Body of pancreas (tissue), 4 donors: ENCODE measurements around the gene RPL38. TPM values are rescaled to one million over a fixed set of nuclear protein-coding genes. Genes with fewer than 3 reads are reported as not detected.
A peak's percentile ranks its signal among the peaks of the same experiment; 100 is the strongest.
"Not testable (repeated sequence)": the region's sequence is repeated elsewhere in the genome, so short reads cannot be mapped to it uniquely, and the experiment has no call there.

Source experiments
- ATAC-seq: fragments of 150-250 bp; one replicate; pipeline ENCODE4 v1.9.1; 2016
- DNase-seq, 4 donors: peaks; one replicate each; pipeline ENCODE4 v3.0.0-alpha.2; 2019
- H3K27ac ChIP-seq, 4 donors: fragments of 200-600 bp; sonication (generic); 1 replicate in 3 of 4; 2 replicates in 1 of 4; pipeline versions ENCODE4 v1.5.1 to v1.6.1; 2016 to 2019; ENCODE audit warnings: mild to moderate bottlenecking in 1 of 4, mixed read lengths in 1 of 4, moderate library complexity in 1 of 4
- H3K27me3 ChIP-seq, 2 donors: fragments of 200-600 bp; sonication (generic); one replicate each; pipeline ENCODE4 v1.6.0; 2016; ENCODE audit warnings: mild to moderate bottlenecking in 1 of 2
- H3K36me3 ChIP-seq, 2 donors: fragments of 200-600 bp; sonication (generic); replicated peaks in 1 of 2; 2 replicates each; pipeline ENCODE4 v1.5.1; 2016; ENCODE audit warnings: low read depth in 2 of 2; ENCODE audit not compliant: insufficient read depth in 1 of 2
- H3K4me1 ChIP-seq: fragments of 200-600 bp; sonication (generic); one replicate; pipeline ENCODE4 v1.6.0; 2016
- H3K4me3 ChIP-seq, 2 donors: fragments of 200-600 bp; sonication (generic); 1 replicate in 1 of 2; 2 replicates in 1 of 2; pipeline ENCODE4 v1.5.1; 2016 to 2019
- H3K9me3 ChIP-seq, 3 donors: fragments of 200-600 bp; sonication (generic); 1 replicate in 2 of 3; 2 replicates in 1 of 3; pipeline ENCODE4 v1.5.1; 2016
- CTCF ChIP-seq, 7 experiments: fragments of 450-650 bp in 4 of 7; fragments of 200-600 bp in 3 of 7; sonication (generic) in 3 of 7; IDR thresholded peaks; one replicate each; pipeline ENCODE4 v1.5.1; 2016 to 2019; ENCODE audit warnings: antibody characterized with exemption in 7 of 7
- POLR2A ChIP-seq, 3 donors: fragments of 450-650 bp; IDR thresholded peaks; one replicate each; pipeline ENCODE4 v1.6.1; 2016; ENCODE audit warnings: antibody characterized with exemption in 3 of 3, mild to moderate bottlenecking in 2 of 3
- WGBS, 2 donors: methylation state at CpG; one replicate each; pipeline ENCODE4 v1.1.5; 2017; 5-methylcytosine and 5-hydroxymethylcytosine counted together
- intact Hi-C: fragments of 100-400 bp; cut with DNase I; formaldehyde crosslinking; loops from one replicate; pipeline ENCODE4 v1.15.1; 2023
- total RNA-seq, 2 donors: library from RNA; depleted of rRNA; stranded (reverse); fragments of >200 nt; gene quantifications; one replicate each; pipeline ENCODE4 v1.1.0, GENCODE V29; 2016

The RPL38 gene
- total RNA-seq, 2 donors from 2014 or later = 141 to 156 TPM

GRCh38 chr17:74186498-74186897, 17.0 kb upstream of the RPL38 start:
- Histone ChIP-seq H3K9me3 (no peaks in the 10 kb centered on the region), H3K27me3 (no peaks in the 10 kb centered on the region), H3K4me3 (no peak overlapping the region), H3K27ac (no peak overlapping the region), H3K4me1 (no peaks in the 10 kb centered on the region), H3K36me3 (no peaks in the 10 kb centered on the region)
- WGBS, 2 donors = 78 to 80% methylated on average over 20 of the region's 20 CpGs
- TF ChIP-seq CTCF (IDR thresholded peaks at IDR 0.05) = no peak
- no peak for TF ChIP-seq POLR2A (IDR thresholded peaks at IDR 0.05)
- no peak for DNase-seq
- intact Hi-C loops = no loop called here
- ATAC-seq = no peak

- intact Hi-C loops = no loop called here
- no peak overlapping the region for H3K4me3 ChIP-seq
- ATAC-seq = no peak
- no peak for DNase-seq
- H3K27ac ChIP-seq = no peak overlapping the region
- no peaks in the 10 kb centered on the region for H3K36me3 ChIP-seq
- 28 to 29% methylated on average over 11 of the region's 11 CpGs for WGBS, 2 donors
- no peaks in the 10 kb centered on the region for H3K9me3 ChIP-seq
- peaks cover 2% of the 10 kb centered on the region for H3K4me1 ChIP-seq
- no peaks in the 10 kb centered on the region for H3K27me3 ChIP-seq
- TF ChIP-seq CTCF (IDR thresholded peaks at IDR 0.05) = no peak
- no peak for TF ChIP-seq POLR2A (IDR thresholded peaks at IDR 0.05)
Observed at GRCh38 chr17:74187761-74188160, 15.7 kb upstream of the RPL38 start.

GRCh38 chr17:74188687-74189086, 14.8 kb upstream of the RPL38 start:
- 71 to 79% methylated on average over 4 of the region's 4 CpGs for WGBS, 2 donors
- DNase-seq, ATAC-seq, H3K27me3 ChIP-seq, H3K4me3 ChIP-seq, H3K36me3 ChIP-seq, intact Hi-C loops, H3K9me3 ChIP-seq, H3K27ac ChIP-seq: not testable (repeated sequence)
- peaks cover 12% of the 10 kb centered on the region for H3K4me1 ChIP-seq

GRCh38 chr17:74190154-74190553, 13.3 kb upstream of the RPL38 start:
- WGBS, 2 donors = 40 to 61% methylated on average over 2 of the region's 2 CpGs

GRCh38 chr17:74190807-74191406, 12.6 kb upstream of the RPL38 start:
- DNase-seq (no peak), ATAC-seq (no peak)
- H3K9me3 ChIP-seq = no peaks in the 10 kb centered on the region
- H3K4me3 ChIP-seq = no peak overlapping the region
- peaks cover 12% of the 10 kb centered on the region for H3K4me1 ChIP-seq
- no peaks in the 10 kb centered on the region for H3K36me3 ChIP-seq
- TF ChIP-seq POLR2A (IDR thresholded peaks at IDR 0.05) (no peak), CTCF (IDR thresholded peaks at IDR 0.05) (no peak)
- intact Hi-C loops = no loop called here
- H3K27me3 ChIP-seq = no peaks in the 10 kb centered on the region
- H3K27ac ChIP-seq = no peak overlapping the region
- 36 to 42% methylated on average over 6 of the region's 6 CpGs for WGBS, 2 donors

More at GRCh38 chr17:74190154-74190553, 13.3 kb upstream of the RPL38 start:
- H3K27ac ChIP-seq = no peak overlapping the region
- ATAC-seq (peak; percentile 71), DNase-seq (peak in 1 of 4 donors; percentile 35)
- TF ChIP-seq CTCF (IDR thresholded peaks at IDR 0.05) (no peak), POLR2A (IDR thresholded peaks at IDR 0.05) (no peak)
- H3K27me3 ChIP-seq = no peaks in the 10 kb centered on the region
- H3K4me3 ChIP-seq = no peak overlapping the region
- H3K9me3 ChIP-seq = no peaks in the 10 kb centered on the region
- H3K36me3 ChIP-seq = no peaks in the 10 kb centered on the region
- H3K4me1 ChIP-seq = peaks cover 12% of the 10 kb centered on the region
- intact Hi-C loops = no loop called here
